ENCODE data around the gene TBPL1.

The TBPL1 gene

GRCh38 chr6:134007077-134007476, 54.1 kb downstream of the TBPL1 start:
- no peak for DNase-seq (ENCODE audit: low read depth in 2 of 2)

GRCh38 chr6:134009876-134010275, 56.9 kb downstream of the TBPL1 start:
- DNase-seq (ENCODE audit: low read depth in 2 of 2), result no peak

DNA sequence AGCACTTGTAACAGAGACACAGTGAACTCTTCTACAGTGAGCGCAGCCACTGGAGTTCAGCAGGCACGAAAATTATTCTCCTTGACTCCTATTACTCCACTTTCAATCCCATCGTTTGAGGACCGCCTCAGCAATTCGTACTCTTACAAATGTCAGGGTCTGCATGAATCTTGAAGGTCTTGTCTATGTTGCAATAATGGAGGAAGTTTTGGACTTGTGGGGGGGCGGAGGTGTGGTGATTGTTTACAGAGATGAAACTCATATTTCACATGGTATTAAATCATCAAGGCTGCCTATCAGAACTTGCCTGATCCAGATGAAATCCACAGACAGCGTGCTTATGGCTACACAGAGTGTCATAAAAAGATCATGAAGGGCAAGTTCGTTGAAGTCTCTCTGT, 57.4 kb downstream of the TBPL1 start:
- no peak for DNase-seq (ENCODE audit: low read depth in 2 of 2)

DNA sequence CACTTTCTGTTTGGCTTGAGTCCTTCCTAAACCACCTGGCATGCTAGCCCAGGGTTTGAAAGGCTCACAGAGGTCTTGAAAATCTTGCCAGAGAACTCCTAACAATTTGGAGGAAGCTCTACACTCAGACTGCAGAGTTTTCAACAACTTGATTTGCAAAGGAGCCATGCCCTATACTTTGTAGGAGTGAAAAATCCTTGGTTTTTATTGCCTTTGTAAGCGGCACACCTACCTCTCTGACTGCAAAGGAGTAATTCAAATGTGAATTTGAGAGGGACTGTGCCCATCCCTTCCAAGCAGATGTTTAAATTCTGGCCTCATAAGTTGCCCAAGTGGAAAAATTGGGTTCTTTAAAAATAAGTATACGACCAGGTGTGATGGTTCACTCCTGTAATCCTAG, 58.0 kb downstream of the TBPL1 start:
- DNase-seq (ENCODE audit: low read depth in 2 of 2), result no peak

DNA sequence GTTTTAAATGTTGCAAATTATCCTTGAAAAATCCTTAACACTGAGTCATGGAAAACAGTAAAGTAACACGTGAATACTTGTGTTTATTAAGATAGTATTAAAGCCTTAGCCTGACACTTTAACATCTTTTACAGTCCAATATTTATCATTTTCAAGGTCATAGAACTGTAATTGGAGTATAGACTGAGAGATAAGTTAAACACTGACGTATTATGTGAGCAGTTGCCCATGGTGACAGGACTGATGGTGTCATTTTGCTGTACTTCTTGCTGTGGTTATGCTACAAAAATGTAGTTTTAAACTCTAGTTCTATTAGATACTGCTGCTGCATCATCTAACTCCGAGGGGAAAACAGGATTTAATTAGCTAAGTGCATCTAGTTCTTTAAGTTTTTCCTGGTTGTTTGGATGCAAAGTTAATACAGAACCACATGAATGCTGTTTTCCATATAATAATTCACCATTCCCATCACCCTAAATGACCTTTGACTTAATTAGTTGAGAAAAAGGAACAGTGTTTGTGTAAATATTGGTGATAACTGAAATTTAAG, 61.6 kb downstream of the TBPL1 start:
- DNase-seq (ENCODE audit: low read depth in 2 of 2), result no peak

DNA sequence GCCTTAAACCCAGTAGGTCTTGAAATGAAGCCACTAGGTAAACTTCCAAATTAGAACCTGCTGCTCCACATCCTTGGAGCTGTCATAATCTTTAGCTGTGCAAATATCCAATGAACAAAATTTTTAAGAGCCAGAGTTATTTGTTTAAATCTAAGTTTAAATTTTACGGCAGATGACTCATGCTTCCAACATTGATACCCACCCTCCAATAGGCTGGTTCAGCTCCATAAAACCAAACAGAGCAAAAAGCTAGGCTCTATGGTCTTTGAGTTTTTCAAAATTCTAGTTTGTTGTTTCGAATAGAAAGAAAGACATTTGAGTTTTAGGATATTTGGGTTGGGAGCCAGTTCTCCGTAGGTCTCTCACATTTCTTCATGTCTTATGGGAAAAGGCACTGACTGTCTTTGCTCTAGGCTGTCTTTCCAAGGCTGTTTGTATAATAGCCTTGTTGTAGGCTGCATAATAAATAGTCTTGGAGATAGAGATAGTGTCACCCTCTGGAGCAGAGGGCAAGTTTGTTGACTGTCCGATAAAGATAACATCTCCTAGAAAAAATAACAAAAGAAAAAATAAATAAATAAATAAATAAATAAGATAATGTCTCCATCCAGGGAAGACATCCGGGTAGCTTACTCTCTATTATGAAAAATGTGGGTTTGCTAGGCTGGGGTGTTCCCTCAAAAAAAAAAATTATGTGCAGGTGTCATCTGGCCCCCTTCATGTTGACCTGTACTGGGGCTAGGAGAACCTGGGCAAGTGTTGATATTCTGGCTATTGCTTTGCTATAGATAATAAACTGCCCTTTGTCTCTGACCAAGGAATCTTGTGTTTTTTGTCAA, 62.9 kb downstream of the TBPL1 start:
- no peak for DNase-seq (ENCODE audit: low read depth in 2 of 2)

GRCh38 chr6:134016558-134016814, 63.5 kb downstream of the TBPL1 start:
- no peak for DNase-seq (ENCODE audit: low read depth in 2 of 2)

- DNase-seq (ENCODE audit: low read depth in 2 of 2), result no peak
Observed at GRCh38 chr6:134020071-134020470, 67.0 kb downstream of the TBPL1 start.

DNA sequence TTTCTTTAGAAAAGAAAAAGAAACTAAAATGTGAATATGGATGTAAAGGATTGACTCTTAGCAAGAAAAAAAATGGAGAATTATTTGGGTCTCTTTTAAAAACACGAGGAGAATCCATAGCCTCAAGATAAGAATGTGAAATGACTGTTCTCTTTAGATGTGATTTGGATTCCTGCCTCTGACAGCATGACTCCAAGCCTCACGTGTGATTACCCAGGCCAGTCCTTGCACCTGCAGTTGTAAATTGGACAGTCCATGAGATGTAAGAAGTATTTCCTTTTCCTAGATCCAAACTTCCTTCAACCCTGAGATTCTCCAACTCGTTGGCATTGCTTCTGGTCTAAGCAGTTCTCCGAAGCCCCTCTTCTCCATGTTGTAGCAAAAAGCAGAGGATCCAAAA, 67.5 kb downstream of the TBPL1 start:
- no peak for DNase-seq (ENCODE audit: low read depth in 2 of 2)

GRCh38 chr6:134020968-134021367, 67.9 kb downstream of the TBPL1 start:
- DNase-seq (ENCODE audit: low read depth in 2 of 2), result no peak

DNA sequence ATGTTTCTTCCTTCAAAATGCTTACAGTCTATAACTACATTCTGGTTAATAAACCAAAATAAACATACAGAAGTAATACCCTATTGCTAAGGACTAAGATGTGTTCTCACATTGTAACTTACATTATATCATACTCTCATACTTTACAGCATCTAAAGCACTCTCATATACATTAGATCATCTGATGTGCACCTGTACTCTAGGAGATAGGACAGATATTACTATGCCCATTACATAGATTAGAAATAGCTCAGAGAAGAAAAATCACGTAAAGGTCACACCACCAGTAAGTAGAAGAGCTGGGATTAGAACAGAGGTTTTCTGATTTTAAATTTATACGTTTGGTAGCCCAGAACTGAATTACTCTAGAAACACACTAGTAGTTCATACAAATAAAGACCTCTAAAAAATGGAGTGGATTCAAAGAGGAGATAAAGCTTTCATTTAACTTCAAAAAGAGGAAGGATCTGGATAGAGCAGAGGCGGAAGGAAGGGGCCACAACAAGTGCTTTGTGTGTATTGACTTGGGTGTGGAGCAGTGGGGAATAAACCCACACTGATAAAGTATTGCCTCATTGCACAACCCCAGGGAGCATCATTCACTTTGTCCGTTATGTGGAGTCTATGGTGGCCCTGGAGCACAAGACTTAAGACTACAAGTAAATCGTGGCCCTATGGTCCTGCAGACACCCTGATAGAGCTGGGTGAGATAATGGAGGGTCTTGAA, 68.5 kb downstream of the TBPL1 start:
- DNase-seq (ENCODE audit: low read depth in 2 of 2), result no peak

DNA sequence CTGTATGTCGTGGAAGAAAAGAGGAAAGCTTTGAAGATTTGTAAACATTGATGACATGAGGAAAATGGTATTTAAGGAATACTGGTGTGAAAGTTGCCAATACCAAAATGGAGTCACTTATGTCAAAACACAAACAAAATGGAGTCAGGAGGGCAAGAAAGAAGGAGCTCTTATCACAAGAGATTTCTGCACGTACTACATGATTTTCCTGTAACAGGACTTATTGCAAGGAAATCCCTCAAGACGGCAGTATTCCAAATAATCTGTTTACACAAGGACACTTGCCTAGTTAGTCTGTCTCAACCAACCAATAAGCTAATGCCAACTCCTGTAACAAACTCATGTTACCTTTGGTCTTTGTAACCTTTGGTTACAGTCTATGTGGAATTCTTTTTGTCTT, 69.6 kb downstream of the TBPL1 start:
- DNase-seq (ENCODE audit: low read depth in 2 of 2), result no peak

DNA sequence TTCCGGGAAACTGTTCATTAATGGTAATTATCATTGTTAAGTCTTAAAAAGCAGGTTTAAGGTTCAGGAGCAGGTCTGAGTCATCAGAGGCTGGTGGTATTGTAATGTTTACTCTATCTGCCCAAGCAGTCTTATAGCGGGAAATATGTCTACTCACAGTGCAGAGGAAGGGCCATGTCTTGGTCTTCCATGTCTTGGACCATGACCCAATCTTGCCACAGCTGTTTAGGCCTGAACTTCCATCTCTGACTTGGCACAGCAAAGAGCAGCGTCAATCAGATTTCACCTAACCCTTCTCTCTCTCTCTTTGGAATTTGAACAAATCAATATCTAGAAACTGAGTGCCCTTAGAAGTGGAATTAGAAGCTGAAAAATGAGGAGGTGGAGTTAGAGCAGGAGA, 73.6 kb downstream of the TBPL1 start:
- DNase-seq (ENCODE audit: low read depth in 2 of 2), result no peak

- DNase-seq (ENCODE audit: low read depth in 2 of 2), result no peak
Observed at GRCh38 chr6:134028438-134028837, 75.4 kb downstream of the TBPL1 start.

DNA sequence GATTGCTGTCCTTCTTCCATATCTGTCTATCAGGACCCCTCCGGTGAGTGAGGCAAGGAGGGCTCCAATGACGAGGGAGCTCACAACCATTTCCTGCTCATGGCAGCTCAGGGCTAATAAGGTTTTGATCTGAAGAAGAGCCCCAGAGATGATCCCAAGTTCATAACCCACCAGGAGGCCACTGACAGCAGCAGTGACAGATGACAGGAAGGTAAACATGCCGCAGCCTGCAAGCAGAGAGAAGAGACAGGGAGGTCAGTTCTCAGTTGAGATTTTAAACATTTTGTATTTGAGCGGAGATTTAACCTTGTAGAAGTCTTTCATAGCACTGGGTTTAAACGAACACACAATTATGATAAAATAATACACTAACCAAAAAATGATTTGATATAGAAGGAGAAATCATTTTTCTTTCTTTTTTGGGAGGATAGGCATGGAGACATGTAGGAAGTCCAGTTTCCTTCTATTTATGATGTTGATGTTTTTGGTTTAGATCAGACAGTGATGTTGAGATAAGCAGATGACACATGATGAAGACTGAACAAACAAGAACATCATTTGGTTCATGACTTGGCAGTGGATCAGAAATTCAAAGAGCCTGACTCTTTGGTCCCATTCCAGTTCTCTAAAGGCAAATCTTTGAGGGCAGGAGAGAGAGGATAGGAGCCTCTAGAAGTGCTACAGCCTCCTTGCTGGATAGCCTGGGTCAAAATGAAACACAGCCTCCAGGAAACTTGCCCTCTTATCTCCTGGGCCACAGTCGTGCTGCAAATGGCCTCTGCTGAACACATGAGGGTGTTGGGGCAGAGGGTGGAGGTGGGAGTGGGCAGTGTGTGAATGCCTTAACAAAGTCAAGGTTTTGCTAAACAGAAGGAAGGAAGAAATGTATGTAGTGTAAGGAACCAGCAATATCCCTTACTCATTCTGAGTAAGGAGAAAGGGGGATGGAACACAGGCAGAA, 76.8 kb downstream of the TBPL1 start:
- no peak for DNase-seq (ENCODE audit: low read depth in 2 of 2)

- DNase-seq (ENCODE audit: low read depth in 2 of 2), result no peak
Observed at GRCh38 chr6:134031696-134032255, 78.8 kb downstream of the TBPL1 start.

DNA sequence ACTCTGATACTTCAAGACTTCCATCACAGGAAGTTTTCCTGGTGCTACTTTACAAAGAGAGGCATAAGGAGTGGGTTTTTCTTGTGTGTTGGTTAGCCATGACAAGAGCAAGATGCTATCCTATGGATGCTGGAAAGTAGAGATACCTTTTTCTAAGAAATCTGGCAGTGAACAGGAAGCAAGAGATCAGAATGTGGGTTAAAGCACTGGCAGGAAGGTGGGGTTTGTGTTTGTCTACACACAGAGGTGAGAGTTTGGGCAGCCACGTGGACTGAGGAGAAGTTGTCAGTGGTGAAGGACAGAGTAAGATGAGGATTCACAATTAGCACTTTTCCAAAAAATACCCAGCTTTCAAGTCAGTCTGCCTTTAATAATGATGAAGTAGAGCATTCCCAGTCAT, 81.5 kb downstream of the TBPL1 start:
- no peak for DNase-seq (ENCODE audit: low read depth in 2 of 2)

- no peak for DNase-seq (ENCODE audit: low read depth in 2 of 2)
Observed at GRCh38 chr6:134034961-134035822, 82.2 kb downstream of the TBPL1 start.

DNA sequence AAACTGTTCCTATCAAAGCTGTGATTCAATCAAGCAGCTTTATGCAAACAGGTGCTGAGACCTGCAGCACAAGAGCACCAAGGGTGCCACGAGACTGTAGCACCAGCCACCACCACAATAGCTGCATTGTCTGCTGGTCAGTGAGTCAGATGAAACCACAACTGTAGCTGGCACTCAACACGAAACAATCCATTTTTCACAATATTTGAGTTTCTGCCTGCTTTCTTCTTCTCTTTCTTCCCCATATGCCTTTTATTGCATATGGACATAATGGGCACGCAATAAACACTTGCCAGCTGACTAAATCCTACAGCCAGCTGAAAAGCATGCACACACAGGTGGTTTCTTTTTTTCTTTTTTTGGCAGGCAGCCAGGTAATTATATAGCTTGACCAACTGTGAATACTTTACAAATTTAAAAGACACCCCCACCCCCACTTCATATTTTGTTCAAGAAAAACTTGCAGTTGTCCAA, 82.8 kb downstream of the TBPL1 start:
- DNase-seq (ENCODE audit: low read depth in 2 of 2), result no peak

GRCh38 chr6:134039116-134039515, 86.1 kb downstream of the TBPL1 start:
- DNase-seq (ENCODE audit: low read depth in 2 of 2), result no peak

Measured in fibroblast of skin of left biceps (primary cell).